Measurements from ENCODE around the gene SLC44A4. TPM values are rescaled to one million over a fixed set of nuclear protein-coding genes. Genes with fewer than 3 reads are reported as not detected.
"Not testable (repeated sequence)": the region's sequence is repeated elsewhere in the genome, so short reads cannot be mapped to it uniquely, and the experiment has no call there.

SLC44A4 gene
- total and polyA plus RNA-seq, 11 donors, result 0.07 TPM; not detected in 10

DNA sequence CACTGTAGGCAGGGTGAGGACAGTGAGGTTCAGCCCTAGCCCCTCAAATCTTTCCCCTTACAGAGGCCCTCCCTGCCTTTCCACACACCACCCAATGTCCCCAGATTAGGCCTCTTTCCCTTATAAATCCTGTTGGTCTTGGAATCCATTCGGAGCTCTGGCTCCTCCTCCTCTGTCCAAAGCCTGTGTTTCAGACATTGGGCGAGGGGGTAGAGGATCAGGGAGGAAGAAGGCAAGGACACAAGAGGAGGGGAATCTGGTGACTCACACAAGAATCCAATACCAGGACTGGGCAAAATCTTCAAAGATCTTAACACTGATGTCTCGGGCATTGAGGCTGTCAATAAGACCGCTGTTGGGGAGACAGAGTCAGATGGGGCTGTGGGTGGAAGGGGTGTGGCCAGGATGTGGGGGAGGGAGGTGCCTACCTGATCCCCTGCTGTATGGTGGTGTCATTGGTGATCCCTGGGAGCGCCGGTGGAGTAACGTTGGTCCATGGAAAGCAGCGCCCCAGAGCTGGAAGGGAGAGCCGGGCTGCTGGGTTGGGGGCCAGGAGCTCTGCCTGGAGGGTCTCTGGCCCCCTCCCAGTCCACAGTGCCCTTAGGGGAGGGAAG is 7.6 kb downstream of the SLC44A4 start:
- Histone ChIP-seq H3K36me3 (no peaks in the 10 kb centered on the region), H3K9me3 (no peaks in the 10 kb centered on the region), H3K27ac (no peak overlapping the region), H3K4me3 (no peak overlapping the region), H3K27me3 (no peaks in the 10 kb centered on the region), H3K4me1 (no peaks in the 10 kb centered on the region)
- WGBS, 4 donors, result 47 to 58% (median 50%) methylated on average over 8 to 9 of the region's 9 CpGs
- intact Hi-C loops (cut with DNase I), result no loop called here
- no peak for DNase-seq
- no peak for TF ChIP-seq POLR2A (IDR thresholded peaks at IDR 0.05)
- TF ChIP-seq, protein P1, sequence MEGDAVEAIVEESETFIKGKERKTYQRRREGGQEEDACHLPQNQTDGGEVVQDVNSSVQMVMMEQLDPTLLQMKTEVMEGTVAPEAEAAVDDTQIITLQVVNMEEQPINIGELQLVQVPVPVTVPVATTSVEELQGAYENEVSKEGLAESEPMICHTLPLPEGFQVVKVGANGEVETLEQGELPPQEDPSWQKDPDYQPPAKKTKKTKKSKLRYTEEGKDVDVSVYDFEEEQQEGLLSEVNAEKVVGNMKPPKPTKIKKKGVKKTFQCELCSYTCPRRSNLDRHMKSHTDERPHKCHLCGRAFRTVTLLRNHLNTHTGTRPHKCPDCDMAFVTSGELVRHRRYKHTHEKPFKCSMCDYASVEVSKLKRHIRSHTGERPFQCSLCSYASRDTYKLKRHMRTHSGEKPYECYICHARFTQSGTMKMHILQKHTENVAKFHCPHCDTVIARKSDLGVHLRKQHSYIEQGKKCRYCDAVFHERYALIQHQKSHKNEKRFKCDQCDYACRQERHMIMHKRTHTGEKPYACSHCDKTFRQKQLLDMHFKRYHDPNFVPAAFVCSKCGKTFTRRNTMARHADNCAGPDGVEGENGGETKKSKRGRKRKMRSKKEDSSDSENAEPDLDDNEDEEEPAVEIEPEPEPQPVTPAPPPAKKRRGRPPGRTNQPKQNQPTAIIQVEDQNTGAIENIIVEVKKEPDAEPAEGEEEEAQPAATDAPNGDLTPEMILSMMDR (IDR thresholded peaks at IDR 0.05), result no peak
- ATAC-seq, result no peak

DNA sequence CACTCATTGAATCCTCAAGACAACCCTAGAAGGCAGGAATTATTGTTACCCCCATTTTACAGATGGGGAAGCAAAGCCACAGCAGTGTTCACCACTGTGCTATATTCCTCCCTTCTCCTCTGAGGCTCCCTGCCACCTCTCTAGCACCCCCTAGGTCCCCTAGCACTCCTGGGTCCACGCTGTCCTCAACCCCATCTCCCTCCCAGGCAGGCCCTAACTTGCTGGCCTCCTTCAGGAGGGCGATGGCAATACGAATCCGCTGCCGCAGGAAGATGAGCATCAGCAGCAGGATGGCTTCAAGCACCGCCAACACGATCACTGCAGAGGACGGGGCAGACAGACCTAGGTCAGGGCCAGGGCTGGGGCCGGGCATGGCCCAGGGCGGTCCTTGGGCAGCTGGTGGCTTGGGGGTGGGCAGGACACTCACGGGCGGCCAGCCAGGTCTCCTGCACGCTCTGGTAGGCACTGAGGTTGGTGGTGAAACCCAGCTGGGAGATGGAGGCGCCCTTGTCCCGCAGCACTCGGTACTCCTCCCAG is 8.3 kb downstream of the SLC44A4 start:
- no peak for TF ChIP-seq POLR2A (IDR thresholded peaks at IDR 0.05)
- TF ChIP-seq, protein P1 (IDR thresholded peaks at IDR 0.05), result no peak
- intact Hi-C loops (cut with DNase I), result no loop called here
- DNase-seq (no peak), ATAC-seq (peak in 1 of 4 donors; percentile 23)
- H3K9me3 ChIP-seq, result no peaks in the 10 kb centered on the region
- no peak overlapping the region for H3K4me3 ChIP-seq
- H3K4me1 ChIP-seq, result no peaks in the 10 kb centered on the region
- no peak overlapping the region for H3K27ac ChIP-seq
- no peaks in the 10 kb centered on the region for H3K36me3 ChIP-seq
- no peaks in the 10 kb centered on the region for H3K27me3 ChIP-seq
- 71 to 90% (median 78%) methylated on average over 8 to 16 of the region's 16 CpGs for WGBS, 4 donors

DNA sequence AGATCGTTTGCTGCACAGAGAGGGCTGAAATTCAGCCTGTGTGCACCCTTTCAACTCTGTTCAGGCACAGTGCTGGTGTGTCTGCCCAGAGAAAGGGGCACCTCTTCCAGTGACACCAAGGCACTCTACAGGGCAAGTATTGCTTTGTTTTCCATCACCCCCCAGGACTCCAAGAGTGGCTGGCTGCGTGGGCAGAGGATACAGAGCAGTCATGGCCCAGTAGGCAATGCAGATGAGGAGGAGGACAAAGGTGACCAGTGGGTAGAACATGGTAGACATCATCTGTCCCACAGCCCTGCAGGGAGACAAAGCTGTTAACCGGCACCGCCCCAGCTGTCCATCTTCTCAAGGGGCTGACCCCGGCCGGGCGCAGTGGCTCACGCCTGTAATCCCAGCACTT is 9.5 kb downstream of the SLC44A4 start:
- Histone ChIP-seq H3K27ac (no peak overlapping the region), H3K4me3 (no peak overlapping the region), H3K4me1 (peaks cover 0 to 2% (median 0%) of the 10 kb centered on the region in 12 donors), H3K9me3 (no peaks in the 10 kb centered on the region), H3K36me3 (no peaks in the 10 kb centered on the region), H3K27me3 (no peaks in the 10 kb centered on the region)
- ATAC-seq (no peak), DNase-seq (no peak)
- 63 to 82% (median 72%) methylated on average over 7 to 8 of the region's 8 CpGs for WGBS, 4 donors
- no peak for TF ChIP-seq POLR2A (IDR thresholded peaks at IDR 0.05)
- TF ChIP-seq, protein P1 (IDR thresholded peaks at IDR 0.05), result no peak
- intact Hi-C loops (cut with DNase I), result loop anchor here in 1 of 10 donors (10.0 kb wide), 1 partner anchor 185 kb away; the partner anchor contains the start of gene LY6G5C

DNA sequence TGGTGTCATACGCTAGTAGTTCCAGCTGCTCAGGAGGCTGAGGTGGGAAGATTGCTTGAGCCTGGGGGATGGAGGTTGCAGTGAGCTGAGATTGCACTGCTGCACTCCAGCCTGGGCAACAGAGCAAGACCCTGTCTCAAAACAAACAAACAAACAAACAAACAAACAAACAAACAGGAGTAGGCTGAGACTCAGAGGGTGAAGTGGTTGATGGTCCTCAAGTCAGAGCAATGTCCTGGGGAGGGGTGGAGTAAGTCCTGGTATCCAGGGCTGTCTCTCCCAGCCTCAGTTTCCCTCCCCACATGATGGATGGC is 10.2 kb downstream of the SLC44A4 start:
- intact Hi-C loops (cut with DNase I), result loop anchor here in 1 of 10 donors (10.0 kb wide), 1 partner anchor 184 kb away; the partner anchor contains the start of gene LY6G5C
- WGBS, 4 donors, result 75 to 85% (median 81%) methylated on average over 1 of the region's 1 CpG
- DNase-seq, H3K27ac ChIP-seq, H3K27me3 ChIP-seq, H3K4me1 ChIP-seq, ATAC-seq, H3K36me3 ChIP-seq, H3K9me3 ChIP-seq, H3K4me3 ChIP-seq: not testable (repeated sequence)
